Stimulated activated CD4-positive, alpha-beta T cell treated with anti-CD3 and anti-CD28 coated beads, Interleukin-12 subunit alpha, Interleukin-12 subunit beta, amount 100 ng/mL, for 4 hours (primary cell): ENCODE data around the gene LZTS3.
"Not testable (repeated sequence)": the region's sequence is repeated elsewhere in the genome, so short reads cannot be mapped to it uniquely, and the experiment has no call there.

Source experiments
- DNase-seq: peaks from one replicate; pipeline ENCODE4 v3.0.0-alpha.2; 2020

LZTS3 gene

GRCh38 chr20:3192226-3193015 is 19.1 kb upstream of the LZTS3 start:
- DNase-seq = no peak

GRCh38 chr20:3190681-3191111 is 17.3 kb upstream of the LZTS3 start:
- no peak for DNase-seq

- no peak for DNase-seq
Observed at GRCh38 chr20:3189561-3190131, 16.3 kb upstream of the LZTS3 start.

- no peak for DNase-seq
Observed at GRCh38 chr20:3188823-3189413, 15.6 kb upstream of the LZTS3 start.

- DNase-seq = not testable (repeated sequence)
Observed at GRCh38 chr20:3187861-3188260, 14.5 kb upstream of the LZTS3 start.

- no peak for DNase-seq
Observed at GRCh38 chr20:3183896-3184612, 10.7 kb upstream of the LZTS3 start.

- not testable (repeated sequence) for DNase-seq
Observed at GRCh38 chr20:3182429-3182828, 9.1 kb upstream of the LZTS3 start.

GRCh38 chr20:3181270-3181669 is 7.9 kb upstream of the LZTS3 start:
- no peak for DNase-seq

- DNase-seq = no peak
Observed at GRCh38 chr20:3180319-3180718, 7.0 kb upstream of the LZTS3 start.

GRCh38 chr20:3177746-3178485 is 4.6 kb upstream of the LZTS3 start:
- no peak for DNase-seq

- no peak for DNase-seq
Observed at GRCh38 chr20:3175270-3175669, 1.9 kb upstream of the LZTS3 start.

- no peak for DNase-seq
Observed at GRCh38 chr20:3174442-3175261, 1.3 kb upstream of the LZTS3 start.

- peak; percentile 93 for DNase-seq
Observed at GRCh38 chr20:3173610-3174441, 477 bp upstream of the LZTS3 start.

GRCh38 chr20:3172126-3172932 is 1.0 kb downstream of the LZTS3 start:
- no peak for DNase-seq

- DNase-seq = no peak
Observed at GRCh38 chr20:3171391-3172125, 1.8 kb downstream of the LZTS3 start.

- DNase-seq = no peak
Observed at GRCh38 chr20:3168829-3169590, 4.3 kb downstream of the LZTS3 start.

GRCh38 chr20:3168079-3168828 is 5.1 kb downstream of the LZTS3 start:
- peak; percentile 15 for DNase-seq

- no peak for DNase-seq
Observed at GRCh38 chr20:3167738-3168078, 5.6 kb downstream of the LZTS3 start.
